ENCODE measurements around the gene SPNS1. TPM values are rescaled to one million over a fixed set of nuclear protein-coding genes. Genes with fewer than 3 reads are reported as not detected.

The SPNS1 gene
- total RNA-seq, 1 experiment from 2014 or later: 79.1 TPM

- no peak for ATAC-seq
- Histone ChIP-seq H3K36me3 (ENCODE audit: control insufficient read depth, insufficient read depth, low read length) (no peaks in the 10 kb centered on the region), H3K9me3 (ENCODE audit: control insufficient read depth, insufficient read depth, low read depth, low read length) (no peaks in the 10 kb centered on the region), H3K4me3 (ENCODE audit: low read depth in 2 of 2, low read length in 2 of 2) (no peak overlapping the region), H3K4me1 (ENCODE audit: control insufficient read depth, insufficient read depth, low read length) (no peaks in the 10 kb centered on the region), H3K27me3 (ENCODE audit: control insufficient read depth, insufficient read depth, low read length) (no peaks in the 10 kb centered on the region), H3K27ac (ENCODE audit: low read length) (no peak overlapping the region)
- no peak for DNase-seq (ENCODE audit: low read depth, low spot score)
- TF ChIP-seq TCF7L2 (IDR thresholded peaks at IDR 0.05; ENCODE audit: low read depth, low read length) (no peak), SIN3A (IDR thresholded peaks at IDR 0.05; ENCODE audit: borderline replicate concordance, insufficient read depth, low read depth, low read length) (no peak), POLR2AphosphoS5 (IDR thresholded peaks at IDR 0.05; ENCODE audit: low read depth, low read length) (no peak)
- TF ChIP-seq, protein P1, sequence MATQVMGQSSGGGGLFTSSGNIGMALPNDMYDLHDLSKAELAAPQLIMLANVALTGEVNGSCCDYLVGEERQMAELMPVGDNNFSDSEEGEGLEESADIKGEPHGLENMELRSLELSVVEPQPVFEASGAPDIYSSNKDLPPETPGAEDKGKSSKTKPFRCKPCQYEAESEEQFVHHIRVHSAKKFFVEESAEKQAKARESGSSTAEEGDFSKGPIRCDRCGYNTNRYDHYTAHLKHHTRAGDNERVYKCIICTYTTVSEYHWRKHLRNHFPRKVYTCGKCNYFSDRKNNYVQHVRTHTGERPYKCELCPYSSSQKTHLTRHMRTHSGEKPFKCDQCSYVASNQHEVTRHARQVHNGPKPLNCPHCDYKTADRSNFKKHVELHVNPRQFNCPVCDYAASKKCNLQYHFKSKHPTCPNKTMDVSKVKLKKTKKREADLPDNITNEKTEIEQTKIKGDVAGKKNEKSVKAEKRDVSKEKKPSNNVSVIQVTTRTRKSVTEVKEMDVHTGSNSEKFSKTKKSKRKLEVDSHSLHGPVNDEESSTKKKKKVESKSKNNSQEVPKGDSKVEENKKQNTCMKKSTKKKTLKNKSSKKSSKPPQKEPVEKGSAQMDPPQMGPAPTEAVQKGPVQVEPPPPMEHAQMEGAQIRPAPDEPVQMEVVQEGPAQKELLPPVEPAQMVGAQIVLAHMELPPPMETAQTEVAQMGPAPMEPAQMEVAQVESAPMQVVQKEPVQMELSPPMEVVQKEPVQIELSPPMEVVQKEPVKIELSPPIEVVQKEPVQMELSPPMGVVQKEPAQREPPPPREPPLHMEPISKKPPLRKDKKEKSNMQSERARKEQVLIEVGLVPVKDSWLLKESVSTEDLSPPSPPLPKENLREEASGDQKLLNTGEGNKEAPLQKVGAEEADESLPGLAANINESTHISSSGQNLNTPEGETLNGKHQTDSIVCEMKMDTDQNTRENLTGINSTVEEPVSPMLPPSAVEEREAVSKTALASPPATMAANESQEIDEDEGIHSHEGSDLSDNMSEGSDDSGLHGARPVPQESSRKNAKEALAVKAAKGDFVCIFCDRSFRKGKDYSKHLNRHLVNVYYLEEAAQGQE (IDR thresholded peaks at IDR 0.05; ENCODE audit: insufficient read depth in 1 of 2, low read depth in 2 of 2, low read length in 1 of 2): no peak
- TF ChIP-seq, protein P2, sequence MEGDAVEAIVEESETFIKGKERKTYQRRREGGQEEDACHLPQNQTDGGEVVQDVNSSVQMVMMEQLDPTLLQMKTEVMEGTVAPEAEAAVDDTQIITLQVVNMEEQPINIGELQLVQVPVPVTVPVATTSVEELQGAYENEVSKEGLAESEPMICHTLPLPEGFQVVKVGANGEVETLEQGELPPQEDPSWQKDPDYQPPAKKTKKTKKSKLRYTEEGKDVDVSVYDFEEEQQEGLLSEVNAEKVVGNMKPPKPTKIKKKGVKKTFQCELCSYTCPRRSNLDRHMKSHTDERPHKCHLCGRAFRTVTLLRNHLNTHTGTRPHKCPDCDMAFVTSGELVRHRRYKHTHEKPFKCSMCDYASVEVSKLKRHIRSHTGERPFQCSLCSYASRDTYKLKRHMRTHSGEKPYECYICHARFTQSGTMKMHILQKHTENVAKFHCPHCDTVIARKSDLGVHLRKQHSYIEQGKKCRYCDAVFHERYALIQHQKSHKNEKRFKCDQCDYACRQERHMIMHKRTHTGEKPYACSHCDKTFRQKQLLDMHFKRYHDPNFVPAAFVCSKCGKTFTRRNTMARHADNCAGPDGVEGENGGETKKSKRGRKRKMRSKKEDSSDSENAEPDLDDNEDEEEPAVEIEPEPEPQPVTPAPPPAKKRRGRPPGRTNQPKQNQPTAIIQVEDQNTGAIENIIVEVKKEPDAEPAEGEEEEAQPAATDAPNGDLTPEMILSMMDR (IDR thresholded peaks at IDR 0.05): no peak
- ChIA-PET POLR2A (no interaction called here), CTCF (no interaction called here)
- no TSS peak for BruUV-seq (replicated peaks)
- in situ Hi-C loops (cut with HindIII; ENCODE audit: low pct_unique_long_range_greater_than_20kb, low sequenced_read_pairs) (no loop called here), intact Hi-C loops (cut with micrococcal nuclease; ENCODE audit: unreplicated experiment) (no loop called here)
Observed at GRCh38 chr16:29009050-29009837, 34.7 kb downstream of the SPNS1 start.

GRCh38 chr16:29009838-29010166 is 35.2 kb downstream of the SPNS1 start:
- Histone ChIP-seq H3K4me3 (ENCODE audit: low read depth in 2 of 2, low read length in 2 of 2) (no peak overlapping the region), H3K27ac (ENCODE audit: low read length) (no peak overlapping the region), H3K4me1 (ENCODE audit: control insufficient read depth, insufficient read depth, low read length) (no peaks in the 10 kb centered on the region), H3K9me3 (ENCODE audit: control insufficient read depth, insufficient read depth, low read depth, low read length) (no peaks in the 10 kb centered on the region), H3K27me3 (ENCODE audit: control insufficient read depth, insufficient read depth, low read length) (no peaks in the 10 kb centered on the region), H3K36me3 (ENCODE audit: control insufficient read depth, insufficient read depth, low read length) (no peaks in the 10 kb centered on the region)
- CTCF ChIA-PET: no interaction called here
- intact Hi-C loops (cut with micrococcal nuclease; ENCODE audit: unreplicated experiment) (no loop called here), in situ Hi-C loops (cut with HindIII; ENCODE audit: low pct_unique_long_range_greater_than_20kb, low sequenced_read_pairs) (no loop called here)
- BruUV-seq (replicated peaks): no TSS peak
- no peak for TF ChIP-seq POLR2AphosphoS5 (IDR thresholded peaks at IDR 0.05; ENCODE audit: low read depth, low read length)
- TF ChIP-seq, protein P1 (IDR thresholded peaks at IDR 0.05; ENCODE audit: insufficient read depth in 1 of 2, low read depth in 2 of 2, low read length in 1 of 2): no peak
- no peak for TF ChIP-seq TCF7L2 (IDR thresholded peaks at IDR 0.05; ENCODE audit: low read depth, low read length)
- TF ChIP-seq SIN3A (IDR thresholded peaks at IDR 0.05; ENCODE audit: borderline replicate concordance, insufficient read depth, low read depth, low read length): no peak
- TF ChIP-seq, protein P2 (IDR thresholded peaks at IDR 0.05): no peak
- no peak for ATAC-seq
- POLR2A ChIA-PET: no interaction called here
- no peak for DNase-seq (ENCODE audit: low read depth, low spot score)
